H1 (cell line): ENCODE data around the gene MUC4. TPM values are rescaled to one million over a fixed set of nuclear protein-coding genes. Genes with fewer than 3 reads are reported as not detected.

Source experiments
- KDM4A ChIP-seq: IDR thresholded peaks from one replicate; pipeline ENCODE4 v1.7.1; 2012; ENCODE audit warnings: low read depth, mild to moderate bottlenecking, moderate library complexity, low read length, inconsistent platforms; ENCODE audit not compliant: severe bottlenecking
- MAFK ChIP-seq: IDR thresholded peaks from 2 replicates; pipeline ENCODE4 v1.6.1; 2012; ENCODE audit warnings: low read depth, mild to moderate bottlenecking, improper control_type of control experiment, low read length
- polyA plus RNA-seq, 7 experiments: library from polyadenylated mRNA; depleted of rRNA in 3 of 7; stranded (reverse) in 5 of 7; unstranded in 2 of 7; fragments of >200 nt in 5 of 7; fragments of 200-250 nt in 2 of 7; gene quantifications; 1 replicate in 5 of 7; 2 replicates in 1 of 7; 4 replicates in 1 of 7; pipeline versions ENCODE4 v1.2.1 to v1.2.3, GENCODE V29; 2011 to 2013; ENCODE audit warnings: missing spikeins in 2 of 7, mixed read lengths in 2 of 7
- total RNA-seq: library from RNA; stranded (reverse); fragmentation: NEBNext Ultra II Directional; extraction: Animal tissue kit (Norgen Biotek cat#: 25700); gene quantifications from 2 replicates; pipeline ENCODE4 v1.2.1, GENCODE V29; 2021

The MUC4 gene
- total and polyA plus RNA-seq, 2 of the 8 experiments (the other 6 are each of a cell fraction or from before 2014, with no cell fraction given): 0.89 to 2.0 TPM

DNA sequence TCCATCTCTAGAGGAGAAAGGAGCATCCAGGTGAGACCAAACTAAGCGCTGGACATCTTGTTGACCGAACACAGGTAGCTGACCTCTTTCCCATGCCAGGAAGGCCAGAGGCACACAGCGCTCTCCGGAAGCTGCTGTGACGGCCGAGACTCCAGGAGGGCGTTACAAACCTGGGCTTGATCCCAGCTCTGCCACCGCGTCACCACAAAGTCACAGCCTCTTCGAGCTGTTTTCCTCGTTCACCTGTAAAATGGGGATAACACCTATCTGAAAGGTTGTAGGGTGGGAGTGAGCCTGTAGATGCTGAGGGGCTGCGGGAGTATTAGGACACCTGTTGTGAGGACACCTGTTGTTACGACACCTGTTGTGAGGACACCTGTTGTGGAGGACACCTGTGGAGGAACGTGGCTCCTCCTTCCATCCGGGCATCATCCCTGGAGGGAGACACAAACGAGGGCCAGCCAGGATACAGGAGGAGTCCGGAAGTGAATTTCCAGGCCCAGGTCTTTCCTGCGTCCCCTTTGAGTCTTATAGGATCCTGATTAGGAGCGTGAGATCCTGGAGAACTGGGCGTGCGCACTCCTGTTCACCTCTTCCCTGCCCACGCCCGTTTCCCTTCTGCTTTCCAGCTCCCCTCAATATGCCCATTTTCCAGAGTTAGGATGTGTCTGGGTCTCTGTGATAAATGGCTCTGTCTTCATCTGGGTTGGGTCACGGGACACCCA, 2.3 kb upstream of the MUC4 start (continued):
- TF ChIP-seq MAFK (no peak), KDM4A (no peak)
